Measurements from ENCODE around the gene SHISA7. TPM values are rescaled to one million over a fixed set of nuclear protein-coding genes. Genes with fewer than 3 reads are reported as not detected.

Gene SHISA7
- total RNA-seq, 2 donors from 2014 or later = not detected

GRCh38 chr19:55384131-55384919, 58.8 kb downstream of the SHISA7 start, which contains the start of gene TMEM238:
Gene TMEM238, minus strand, starts transcription at chr19:55384292. Its CDS starts 33 bp downstream, at chr19:55384259.
- H3K27ac ChIP-seq (ENCODE audit: low read depth, low read length) = peak within 1 kb of the TSS; percentile 25
- Mint-ChIP-seq H3K4me1 (peaks cover 29% of the 10 kb centered on the region), H3K9me3 (no peaks in the 10 kb centered on the region), H3K27me3 (ENCODE audit: insufficient read depth) (peaks cover 24% of the 10 kb centered on the region), H3K4me3 (peak within 1 kb of the TSS; percentile 98), H3K27ac (peak within 1 kb of the TSS; percentile 97), H3K36me3 (ENCODE audit: low read depth) (peaks cover 35% of the 10 kb centered on the region)
- no peaks in the 10 kb centered on the region for H3K27me3 ChIP-seq (ENCODE audit: control insufficient read depth, insufficient read depth, low read length, poor library complexity, severe bottlenecking)
- peak; percentile 69 for DNase-seq
- H3K9ac ChIP-seq (ENCODE audit: extremely low read depth, low read length, poor library complexity, severe bottlenecking) = peak within 1 kb of the TSS; percentile 88
- H3K9me3 ChIP-seq (ENCODE audit: control insufficient read depth, low read length) = peaks cover 3% of the 10 kb centered on the region
- H3K36me3 ChIP-seq (ENCODE audit: control insufficient read depth, insufficient read depth, low read length) = peaks cover 30% of the 10 kb centered on the region
- WGBS, 2 experiments (ENCODE audit: insufficient coverage in 1 of 2, insufficient read length in 1 of 2) = 35 to 63% methylated on average over 37 to 72 of the region's 72 CpGs
- H3K4me3 ChIP-seq (ENCODE audit: low read length) = peak within 1 kb of the TSS; percentile 99
- TF ChIP-seq CTCF (conservative IDR thresholded peaks at IDR 0.05) = no peak
- H3K4me1 ChIP-seq (ENCODE audit: control insufficient read depth, insufficient read depth, low read length) = peaks cover 14% of the 10 kb centered on the region

GRCh38 chr19:55383279-55384130, 59.6 kb downstream of the SHISA7 start:
- no peak overlapping the region for H3K27ac ChIP-seq (ENCODE audit: low read depth, low read length)

More at GRCh38 chr19:55383279-55384130, 59.6 kb downstream of the SHISA7 start:
- no peaks in the 10 kb centered on the region for H3K9me3 Mint-ChIP-seq
- WGBS, 2 experiments (ENCODE audit: insufficient coverage in 1 of 2, insufficient read length in 1 of 2) = 6 to 17% methylated on average over 26 to 88 of the region's 88 CpGs
- H3K4me1 ChIP-seq (ENCODE audit: control insufficient read depth, insufficient read depth, low read length) = peaks cover 13% of the 10 kb centered on the region
- H3K9me3 ChIP-seq (ENCODE audit: control insufficient read depth, low read length) = peaks cover 3% of the 10 kb centered on the region
- peaks cover 22% of the 10 kb centered on the region for H3K36me3 ChIP-seq (ENCODE audit: control insufficient read depth, insufficient read depth, low read length)
- peak overlapping the region; percentile 73 for H3K4me3 ChIP-seq (ENCODE audit: low read length)
- H3K4me1 Mint-ChIP-seq = peaks cover 26% of the 10 kb centered on the region
- H3K36me3 Mint-ChIP-seq (ENCODE audit: low read depth) = peaks cover 28% of the 10 kb centered on the region
- H3K27ac Mint-ChIP-seq = peak overlapping the region; percentile 70
- peak; percentile 85 for DNase-seq
- no peak overlapping the region for H3K9ac ChIP-seq (ENCODE audit: extremely low read depth, low read length, poor library complexity, severe bottlenecking)
- peak overlapping the region; percentile 98 for H3K4me3 Mint-ChIP-seq
- peaks cover 32% of the 10 kb centered on the region for H3K27me3 Mint-ChIP-seq (ENCODE audit: insufficient read depth)
- H3K27me3 ChIP-seq (ENCODE audit: control insufficient read depth, insufficient read depth, low read length, poor library complexity, severe bottlenecking) = no peaks in the 10 kb centered on the region
- TF ChIP-seq CTCF (conservative IDR thresholded peaks at IDR 0.05) = no peak

Data from endodermal cell (in vitro differentiated cells).